NCI-H2227 (cell line): Measurements from ENCODE around the gene NCKAP5.

ENCODE experiments used
- DNase-seq: peaks from one replicate; lab custom pipeline; 2025; ENCODE audit not compliant: unreplicated experiment; lab: John Stamatoyannopoulos, UW

The NCKAP5 gene

DNA sequence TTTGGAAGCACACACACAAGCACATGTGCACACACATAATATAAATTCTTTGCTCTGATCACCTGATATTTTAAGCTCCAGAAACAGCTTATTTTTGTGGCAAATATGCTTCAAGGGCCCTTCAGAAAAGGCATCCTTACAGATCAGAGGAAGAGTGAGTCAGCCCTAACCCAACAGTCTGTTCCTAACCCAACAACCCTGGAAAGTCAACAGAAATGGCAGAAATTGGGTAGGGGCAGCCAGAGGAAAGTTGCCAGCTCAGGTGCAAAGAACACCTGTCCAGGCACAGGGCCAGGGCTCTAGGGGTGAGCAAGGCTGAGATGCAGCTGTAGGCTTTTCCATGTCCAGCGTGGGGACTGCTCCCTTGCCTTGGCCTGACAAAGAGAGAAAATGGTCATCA lies 6.4 kb upstream of the NCKAP5 start:
- DNase-seq, result no peak

- no peak for DNase-seq
These were observed 5.9 kb upstream of the NCKAP5 start for GRCh38 chr2:133574186-133574585.

- DNase-seq, result no peak
These were observed 5.4 kb upstream of the NCKAP5 start for GRCh38 chr2:133573491-133574162.

GRCh38 chr2:133571249-133571648 lies 3.0 kb upstream of the NCKAP5 start:
- DNase-seq, result no peak

GRCh38 chr2:133570542-133570941 lies 2.3 kb upstream of the NCKAP5 start:
- DNase-seq, result no peak

GRCh38 chr2:133569286-133569830 lies 1.1 kb upstream of the NCKAP5 start:
- no peak for DNase-seq

DNA sequence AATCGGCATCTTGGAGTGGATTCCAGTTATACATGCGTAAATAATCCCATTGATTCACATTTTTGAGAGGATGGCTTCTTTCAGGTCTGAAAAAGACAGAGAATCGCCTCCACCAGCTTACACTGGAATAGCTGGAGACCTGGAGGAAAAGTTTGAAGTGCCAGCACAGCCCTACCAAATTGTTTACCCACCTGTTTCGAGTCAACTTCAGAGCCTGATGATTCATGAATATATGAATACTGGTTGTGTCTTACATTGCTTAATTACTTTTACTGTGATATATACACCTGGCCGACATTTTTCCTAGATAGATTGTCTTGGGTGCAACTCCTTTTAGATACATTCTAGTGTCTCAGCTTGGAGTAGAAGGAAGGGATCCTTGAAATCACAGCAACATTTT lies 335 bp upstream of the NCKAP5 start:
- DNase-seq, result no peak

GRCh38 chr2:133562558-133562957 lies 5.7 kb downstream of the NCKAP5 start:
- DNase-seq, result no peak

DNA sequence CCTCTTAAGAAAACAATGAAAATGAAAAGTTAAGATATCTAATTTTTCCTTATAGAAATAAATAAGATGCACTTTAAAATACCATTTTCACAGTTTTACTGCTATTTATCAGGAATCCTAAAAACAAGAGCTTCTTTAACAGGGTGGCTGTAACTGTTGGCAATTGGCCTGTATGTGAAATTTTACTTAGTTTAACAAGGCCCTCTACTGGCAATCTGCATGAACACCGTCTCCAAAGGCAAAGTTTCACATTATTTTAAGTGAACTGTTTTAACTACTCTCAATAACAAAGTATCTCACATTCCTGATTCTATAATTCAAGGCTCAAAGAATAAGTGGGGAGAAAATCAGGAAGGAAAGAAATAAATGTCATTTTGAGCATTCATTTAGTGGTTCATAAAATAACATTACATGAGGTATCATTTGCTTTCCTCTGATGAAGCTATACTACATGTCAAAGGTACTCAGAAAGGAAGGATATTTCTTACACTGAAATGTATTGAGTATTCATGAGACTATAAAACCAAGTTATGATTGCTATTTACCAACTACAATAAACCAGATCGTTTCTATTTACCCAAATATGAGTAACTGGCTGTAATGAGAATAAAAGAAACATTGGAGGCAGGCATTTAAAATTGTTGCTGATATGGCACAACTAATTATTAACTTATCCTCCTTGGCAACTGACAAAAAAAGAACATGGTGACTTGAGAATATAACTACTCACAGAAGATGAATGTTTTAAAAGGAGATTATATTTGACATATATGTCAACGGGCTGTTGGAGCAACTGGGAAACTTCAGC lies 7.0 kb downstream of the NCKAP5 start:
- DNase-seq, result peak; percentile 53

GRCh38 chr2:133557614-133558013 lies 10.6 kb downstream of the NCKAP5 start:
- no peak for DNase-seq

DNA sequence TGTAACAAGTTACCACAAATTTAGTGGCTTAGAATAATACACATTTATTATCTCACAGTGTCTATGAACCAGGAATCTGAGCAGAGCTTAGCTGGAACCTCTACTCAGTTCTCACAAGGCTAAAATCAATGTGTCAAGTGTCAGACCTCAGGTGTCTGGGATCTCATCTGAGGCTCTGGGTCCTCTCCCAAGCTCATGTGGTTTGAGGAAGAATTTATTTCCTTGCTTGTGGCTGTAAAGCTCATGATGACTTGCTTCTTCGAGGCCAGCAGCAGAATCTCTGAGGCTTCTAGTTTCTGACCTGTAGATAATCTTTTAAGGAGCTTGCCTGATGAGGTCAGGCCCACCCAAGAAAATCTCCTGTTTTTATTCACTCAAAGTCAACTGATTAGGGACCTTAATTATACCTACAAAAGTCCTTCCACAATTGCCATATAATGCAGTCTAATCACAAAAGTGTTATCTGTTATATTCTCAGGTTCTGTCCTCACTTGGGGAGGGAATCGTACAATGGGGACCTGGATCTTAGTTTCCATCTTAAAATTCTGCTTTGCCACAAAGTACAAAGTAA lies 14.3 kb downstream of the NCKAP5 start:
- no peak for DNase-seq

GRCh38 chr2:133553251-133553650 lies 15.0 kb downstream of the NCKAP5 start:
- no peak for DNase-seq

DNA sequence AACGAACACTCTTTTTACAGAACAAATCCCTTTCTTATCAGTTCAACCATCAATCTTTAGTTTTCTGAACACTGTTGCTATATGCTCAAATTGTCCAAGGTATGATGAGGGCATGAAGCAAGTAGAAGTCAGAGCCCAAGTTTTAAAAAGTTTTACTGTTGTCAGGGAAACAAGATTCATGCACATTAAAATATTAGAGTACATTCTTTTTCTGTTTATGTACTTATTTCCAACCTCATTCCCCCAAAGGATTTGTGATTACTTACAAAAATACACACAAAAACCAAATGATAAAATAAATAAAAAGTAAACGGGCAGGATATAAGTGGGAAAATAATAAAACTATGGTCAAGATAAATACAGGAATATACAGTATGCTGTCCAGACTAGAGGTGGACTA lies 15.4 kb downstream of the NCKAP5 start:
- no peak for DNase-seq

- no peak for DNase-seq
These were observed 26.5 kb downstream of the NCKAP5 start for GRCh38 chr2:133541797-133542196.

GRCh38 chr2:133541376-133541775 lies 26.9 kb downstream of the NCKAP5 start:
- no peak for DNase-seq

GRCh38 chr2:133532919-133533318 lies 35.3 kb downstream of the NCKAP5 start:
- DNase-seq, result no peak

GRCh38 chr2:133531382-133531781 lies 36.9 kb downstream of the NCKAP5 start:
- no peak for DNase-seq

GRCh38 chr2:133530645-133531044 lies 37.6 kb downstream of the NCKAP5 start:
- DNase-seq, result no peak

- DNase-seq, result no peak
These were observed 41.5 kb downstream of the NCKAP5 start for GRCh38 chr2:133526530-133527300.

GRCh38 chr2:133525613-133526529 lies 42.4 kb downstream of the NCKAP5 start:
- DNase-seq, result no peak
